HepG2 (cell line): ENCODE data around the gene SKI.

Source experiments
- MAZ ChIP-seq, 2 experiments: sonication (generic) in 1 of 2; formaldehyde crosslinking in 1 of 2; IDR thresholded peaks; 2 replicates each; pipeline versions ENCODE4 v1.5.0 to v1.6.1; 2012 to 2020; ENCODE audit warnings: low read depth in 2 of 2, mild to moderate bottlenecking in 2 of 2, borderline replicate concordance in 1 of 2, improper control_type of control experiment in 1 of 2, low read length in 1 of 2, missing genetic modification reagents in 1 of 2, moderate library complexity in 1 of 2
- TF ChIP-seq, protein P1 (sequence below): sonication (generic); formaldehyde crosslinking; IDR thresholded peaks from 2 replicates; pipeline ENCODE4 v1.8.0; 2022; ENCODE audit warnings: missing genetic modification reagents, mild to moderate bottlenecking, borderline replicate concordance

GRCh38 chr1:2341706-2342383 is 113.7 kb downstream of the SKI start:
- TF ChIP-seq, protein P1, sequence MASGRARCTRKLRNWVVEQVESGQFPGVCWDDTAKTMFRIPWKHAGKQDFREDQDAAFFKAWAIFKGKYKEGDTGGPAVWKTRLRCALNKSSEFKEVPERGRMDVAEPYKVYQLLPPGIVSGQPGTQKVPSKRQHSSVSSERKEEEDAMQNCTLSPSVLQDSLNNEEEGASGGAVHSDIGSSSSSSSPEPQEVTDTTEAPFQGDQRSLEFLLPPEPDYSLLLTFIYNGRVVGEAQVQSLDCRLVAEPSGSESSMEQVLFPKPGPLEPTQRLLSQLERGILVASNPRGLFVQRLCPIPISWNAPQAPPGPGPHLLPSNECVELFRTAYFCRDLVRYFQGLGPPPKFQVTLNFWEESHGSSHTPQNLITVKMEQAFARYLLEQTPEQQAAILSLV (CRISPR knock-in tag), result no peak
- TF ChIP-seq MAZ (IDR thresholded peaks at IDR 0.05; ENCODE audit: borderline replicate concordance, low read depth, low read length) (no peak), MAZ (CRISPR knock-in tag; IDR thresholded peaks at IDR 0.05; ENCODE audit: low read depth) (no peak)
